GM12801 (cell line): ENCODE data around the gene PHEX.

ENCODE experiments used
- TF ChIP-seq, protein P1 (sequence below): IDR thresholded peaks from one replicate; pipeline ENCODE4 v1.5.1; 2011; ENCODE audit warnings: control low read depth; ENCODE audit not compliant: insufficient read length; ENCODE audit errors: extremely low read depth

PHEX gene

DNA sequence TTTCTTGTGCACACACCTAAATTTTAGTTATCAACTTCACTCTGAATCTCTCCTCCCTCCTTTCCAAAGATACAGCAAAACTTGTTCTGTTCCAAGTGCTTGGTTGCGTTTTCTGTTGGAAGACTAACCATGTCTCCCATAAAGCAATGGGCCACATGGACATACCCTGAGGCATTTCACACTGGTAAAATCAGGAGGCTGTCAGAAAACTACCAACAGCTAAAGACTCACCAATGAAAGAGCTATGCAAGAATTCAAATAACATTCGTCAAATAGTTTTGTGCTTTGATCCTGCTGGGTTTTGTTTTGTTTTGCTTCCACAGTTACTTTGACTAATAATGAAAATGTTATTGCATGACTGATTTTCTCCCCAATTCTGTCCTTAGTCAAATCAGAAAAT, 46.0 kb downstream of the PHEX start:
- TF ChIP-seq, protein P1, sequence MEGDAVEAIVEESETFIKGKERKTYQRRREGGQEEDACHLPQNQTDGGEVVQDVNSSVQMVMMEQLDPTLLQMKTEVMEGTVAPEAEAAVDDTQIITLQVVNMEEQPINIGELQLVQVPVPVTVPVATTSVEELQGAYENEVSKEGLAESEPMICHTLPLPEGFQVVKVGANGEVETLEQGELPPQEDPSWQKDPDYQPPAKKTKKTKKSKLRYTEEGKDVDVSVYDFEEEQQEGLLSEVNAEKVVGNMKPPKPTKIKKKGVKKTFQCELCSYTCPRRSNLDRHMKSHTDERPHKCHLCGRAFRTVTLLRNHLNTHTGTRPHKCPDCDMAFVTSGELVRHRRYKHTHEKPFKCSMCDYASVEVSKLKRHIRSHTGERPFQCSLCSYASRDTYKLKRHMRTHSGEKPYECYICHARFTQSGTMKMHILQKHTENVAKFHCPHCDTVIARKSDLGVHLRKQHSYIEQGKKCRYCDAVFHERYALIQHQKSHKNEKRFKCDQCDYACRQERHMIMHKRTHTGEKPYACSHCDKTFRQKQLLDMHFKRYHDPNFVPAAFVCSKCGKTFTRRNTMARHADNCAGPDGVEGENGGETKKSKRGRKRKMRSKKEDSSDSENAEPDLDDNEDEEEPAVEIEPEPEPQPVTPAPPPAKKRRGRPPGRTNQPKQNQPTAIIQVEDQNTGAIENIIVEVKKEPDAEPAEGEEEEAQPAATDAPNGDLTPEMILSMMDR = no peak

DNA sequence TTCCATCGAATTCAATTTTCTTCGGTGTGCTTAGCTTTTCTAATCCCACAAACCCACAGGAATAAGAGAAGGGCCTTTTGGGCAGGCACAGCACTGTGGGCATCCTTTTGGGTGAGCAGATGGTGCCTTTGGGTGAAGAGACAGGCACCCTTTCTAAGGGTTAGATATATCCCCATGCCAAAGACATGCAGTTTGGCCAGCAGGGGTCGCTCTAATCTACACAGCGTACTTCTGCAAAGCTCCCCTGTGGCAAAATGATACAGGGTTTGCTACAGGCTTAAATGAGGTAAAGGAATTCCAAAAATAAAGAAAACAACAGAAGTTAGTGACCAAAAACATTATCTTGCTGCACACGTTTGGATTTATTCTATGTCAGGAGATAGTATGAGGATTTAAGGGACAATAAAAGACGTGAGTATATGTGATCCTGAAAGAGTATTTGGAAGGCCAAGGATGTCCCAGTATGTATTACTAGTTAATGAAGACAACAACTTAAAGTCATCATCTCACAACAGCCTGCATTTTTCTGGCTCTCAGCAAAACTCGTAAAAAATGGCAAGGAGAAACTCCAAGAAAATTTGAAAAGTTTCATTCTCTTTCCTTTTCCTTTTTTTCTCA, 49.5 kb downstream of the PHEX start:
- TF ChIP-seq, protein P1 = no peak

DNA sequence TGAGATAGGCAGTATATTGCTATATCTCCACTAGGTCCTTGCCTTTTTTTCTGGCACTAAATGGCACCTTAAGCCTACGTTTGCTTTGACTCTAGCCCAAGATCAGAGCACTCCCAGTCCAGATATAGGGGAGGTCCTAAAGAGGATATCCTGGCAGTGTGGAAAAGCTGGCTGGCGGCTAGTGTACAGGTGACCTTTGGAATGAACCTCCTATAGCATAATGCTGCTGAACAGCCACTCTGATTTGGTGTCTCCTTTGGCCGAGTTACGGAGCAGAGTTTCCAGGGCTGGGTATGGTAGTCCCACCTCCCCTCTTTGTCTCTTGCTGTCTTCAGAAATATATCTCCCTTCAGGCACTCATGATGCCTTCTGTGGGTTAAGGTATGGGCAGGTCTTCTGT, 53.9 kb downstream of the PHEX start:
- TF ChIP-seq, protein P1 = no peak

DNA sequence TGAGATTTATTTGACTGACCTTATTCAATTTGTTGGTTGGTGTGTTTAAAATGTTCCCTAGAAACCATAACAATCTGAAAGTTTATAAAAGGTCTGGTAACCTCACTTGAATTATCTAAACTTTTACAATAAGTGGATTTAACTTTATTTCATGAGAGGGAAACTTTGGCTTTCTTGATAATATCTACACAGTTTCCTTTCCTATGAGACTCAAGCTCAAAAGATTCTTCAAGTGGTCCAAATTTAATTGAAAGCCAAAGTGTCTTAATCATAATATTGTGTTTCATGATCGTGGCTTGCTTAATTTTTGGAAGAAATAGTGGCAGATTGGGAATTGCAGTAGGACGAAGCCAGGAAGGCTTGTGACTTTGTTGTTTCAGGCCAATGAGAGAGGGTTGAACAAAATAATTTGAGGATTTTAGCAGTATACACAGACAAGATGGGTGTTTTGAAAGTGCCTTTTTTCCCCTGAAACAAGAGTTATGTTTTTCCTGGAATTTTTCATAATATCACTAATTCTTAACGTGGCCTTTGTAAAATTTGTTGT, 55.0 kb downstream of the PHEX start:
- TF ChIP-seq, protein P1 = no peak

DNA sequence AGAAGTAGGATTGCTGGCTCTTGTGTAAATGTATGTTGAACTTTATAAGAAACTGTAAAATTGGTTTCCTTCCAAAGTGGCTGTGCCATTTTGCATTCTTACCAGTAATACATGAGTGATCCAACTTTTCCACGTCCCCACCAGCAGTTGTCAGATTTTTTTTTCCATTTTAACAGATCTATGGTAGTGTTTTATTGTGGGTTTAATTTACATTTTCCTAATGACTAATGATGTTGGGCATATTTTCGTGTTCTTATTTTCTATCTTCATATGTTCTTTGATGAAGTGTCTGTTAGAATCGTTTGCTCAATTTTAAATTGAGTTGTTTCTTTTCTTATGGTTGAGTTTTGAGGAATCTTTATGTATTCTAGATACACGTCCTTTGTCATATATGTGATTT, 56.2 kb downstream of the PHEX start:
- TF ChIP-seq, protein P1 = no peak

DNA sequence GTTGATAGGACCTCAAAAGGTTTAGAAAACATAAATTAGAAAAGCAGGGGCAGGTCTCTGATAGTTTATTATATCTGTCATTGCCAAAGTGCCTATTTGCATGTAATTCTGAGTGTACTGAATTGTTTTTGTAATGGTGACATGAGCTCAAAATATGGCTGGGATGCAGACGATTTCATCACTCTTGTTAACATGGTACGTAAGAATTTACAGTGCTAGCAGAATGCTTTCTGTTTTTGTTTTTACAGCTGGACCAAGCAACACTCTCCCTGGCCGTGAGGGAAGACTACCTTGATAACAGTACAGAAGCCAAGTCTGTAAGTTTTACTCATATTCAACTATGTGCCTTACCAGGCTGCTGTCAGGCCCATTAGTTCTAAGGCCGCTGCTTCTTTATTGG, 58.1 kb downstream of the PHEX start:
- TF ChIP-seq, protein P1 = no peak

DNA sequence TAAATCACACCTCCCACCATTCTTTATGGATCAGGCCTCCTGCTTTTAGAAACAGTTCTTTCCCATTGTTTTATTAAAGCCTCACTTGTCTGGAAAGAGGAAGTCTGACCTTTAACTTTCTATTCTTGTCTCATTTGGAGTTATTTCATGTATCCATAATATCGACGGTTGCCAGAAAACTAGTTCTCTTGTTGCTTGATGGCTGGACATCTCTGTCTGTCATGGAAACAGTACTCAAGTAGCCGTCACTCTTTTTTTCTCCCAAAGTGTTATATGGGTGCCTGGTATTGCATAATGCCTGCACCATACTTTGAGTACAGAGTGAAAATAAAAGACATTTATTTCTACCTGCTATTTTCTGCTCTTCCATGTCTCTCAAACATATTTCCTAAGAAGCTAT, 61.4 kb downstream of the PHEX start:
- TF ChIP-seq, protein P1 = no peak
